SKM-1 (cell line): ENCODE data around the gene MAGI2.
"Not testable (repeated sequence)": the region's sequence is repeated elsewhere in the genome, so short reads cannot be mapped to it uniquely, and the experiment has no call there.

ENCODE experiments used
- DNase-seq: peaks from one replicate; lab custom pipeline; 2025; ENCODE audit not compliant: unreplicated experiment; lab: John Stamatoyannopoulos, UW

The MAGI2 gene

GRCh38 chr7:78329001-78329655 lies 1124.3 kb downstream of the MAGI2 start:
- no peak for DNase-seq

GRCh38 chr7:78327718-78328117 lies 1125.7 kb downstream of the MAGI2 start:
- no peak for DNase-seq

DNA sequence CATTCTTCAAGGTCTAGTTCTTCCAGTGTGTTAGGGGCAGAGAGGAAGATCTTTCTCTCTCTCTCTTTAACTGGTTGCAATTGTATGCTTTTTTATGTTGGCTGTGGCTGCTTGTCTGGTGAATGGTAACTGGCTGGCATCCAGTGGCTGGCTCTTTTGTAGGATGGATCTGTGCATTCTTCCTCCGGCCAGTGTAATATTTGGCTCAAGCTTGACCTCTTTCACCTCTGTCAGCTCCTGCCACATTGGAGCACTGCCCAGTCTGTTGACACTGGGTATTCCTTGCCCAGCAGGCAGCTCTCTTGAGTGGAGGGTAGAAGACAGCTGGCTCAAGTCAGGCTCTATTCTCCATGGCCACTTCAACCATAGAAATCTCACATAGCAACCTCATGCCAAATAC lies 1126.6 kb downstream of the MAGI2 start:
- DNase-seq = no peak

DNA sequence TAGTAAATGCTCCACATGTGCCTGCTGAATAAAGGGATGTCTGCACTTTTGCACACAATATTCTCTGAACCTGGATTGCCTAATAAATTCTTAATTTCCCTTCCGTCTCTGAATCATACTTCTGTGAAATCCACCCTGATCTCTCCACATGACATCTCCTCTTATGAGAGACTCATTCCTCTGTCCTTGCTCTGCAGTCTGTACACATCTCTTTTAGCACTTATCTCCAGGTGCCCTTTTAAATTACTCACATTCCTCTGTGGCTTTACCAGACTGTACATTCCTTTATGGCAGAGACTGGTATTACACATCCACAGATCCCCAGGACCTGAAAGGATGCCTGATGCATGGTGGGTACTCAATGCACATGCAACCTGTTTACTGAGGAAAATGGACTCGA lies 1127.3 kb downstream of the MAGI2 start:
- DNase-seq = no peak

GRCh38 chr7:78323118-78323517 lies 1130.3 kb downstream of the MAGI2 start:
- DNase-seq = no peak

GRCh38 chr7:78322231-78322630 lies 1131.2 kb downstream of the MAGI2 start:
- not testable (repeated sequence) for DNase-seq

GRCh38 chr7:78317371-78317770 lies 1136.1 kb downstream of the MAGI2 start:
- no peak for DNase-seq

DNA sequence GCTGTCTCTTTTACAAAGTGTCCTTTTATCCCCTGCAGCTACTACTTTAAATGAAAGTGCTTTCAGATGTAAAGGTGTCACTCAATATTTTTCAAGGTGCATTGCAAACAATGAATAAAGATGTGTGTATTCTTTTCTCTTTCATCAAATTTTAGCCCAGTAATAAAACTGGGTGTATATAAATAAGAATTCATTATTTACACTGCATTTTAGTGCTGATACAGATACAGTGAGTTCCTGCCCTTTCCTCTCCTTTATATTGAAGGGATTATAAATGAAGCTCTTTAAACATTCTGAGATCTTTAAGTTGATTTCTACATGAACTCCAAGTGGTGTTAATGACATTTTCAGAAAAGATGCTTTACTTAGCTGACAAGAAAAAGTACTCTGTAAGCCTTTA lies 1137.4 kb downstream of the MAGI2 start:
- no peak for DNase-seq

GRCh38 chr7:78315119-78315518 lies 1138.3 kb downstream of the MAGI2 start:
- DNase-seq = no peak

DNA sequence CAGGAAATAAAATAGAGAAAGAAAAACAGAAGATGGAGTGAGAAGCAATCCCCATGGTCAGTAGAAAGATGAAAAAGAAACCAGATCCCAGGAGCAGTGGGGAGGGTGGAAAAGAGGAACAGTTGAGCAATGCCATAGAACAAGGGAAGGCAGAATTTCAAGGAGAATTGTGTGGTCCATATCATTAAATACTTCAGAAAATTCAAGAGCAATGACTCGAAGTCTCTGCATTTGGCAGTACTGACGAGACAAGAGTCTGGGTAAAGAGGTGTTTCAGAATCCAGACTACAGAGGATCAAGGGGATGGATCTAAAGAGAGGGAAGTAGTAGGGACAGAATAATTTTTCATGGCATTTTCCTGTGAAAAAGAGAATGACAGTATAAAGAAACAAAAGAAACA lies 1142.3 kb downstream of the MAGI2 start:
- no peak for DNase-seq

DNA sequence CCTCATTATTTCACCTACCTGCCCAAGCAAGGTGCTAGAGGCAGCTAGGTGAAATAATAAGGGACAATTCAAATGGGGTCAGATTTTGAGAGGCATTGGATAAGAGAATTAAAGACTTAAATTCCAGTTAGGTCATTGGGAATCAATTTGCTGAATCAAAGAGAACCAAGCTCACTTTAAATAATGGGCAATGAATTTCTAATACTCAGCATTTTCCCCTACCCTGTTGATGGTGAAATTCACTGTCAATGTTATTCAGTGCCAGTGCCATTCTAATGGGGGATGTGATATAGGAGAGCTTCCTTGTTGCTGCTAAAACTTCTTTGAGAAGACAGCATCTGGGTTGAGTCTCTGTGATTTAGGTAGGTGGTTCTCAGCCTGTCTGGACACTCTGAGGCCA lies 1145.6 kb downstream of the MAGI2 start:
- DNase-seq = no peak

DNA sequence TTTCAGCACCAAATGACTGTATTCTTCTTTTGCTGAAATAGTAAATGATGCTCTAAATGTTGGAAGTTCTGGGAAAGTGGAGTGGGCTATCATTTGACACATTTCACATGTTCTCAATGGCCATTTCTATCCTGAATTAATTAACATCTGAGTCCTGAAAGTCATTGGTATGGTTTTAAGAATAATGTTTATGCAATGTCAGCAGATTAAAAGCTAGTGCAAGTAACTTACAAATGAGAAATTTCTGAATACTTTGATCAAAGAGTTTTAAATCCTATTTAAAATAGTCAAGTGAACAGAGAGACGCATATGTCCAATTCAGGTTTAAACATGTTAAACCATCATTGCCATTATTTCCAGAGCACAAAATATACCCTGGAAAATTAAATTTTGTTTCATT lies 1146.8 kb downstream of the MAGI2 start:
- no peak for DNase-seq

GRCh38 chr7:78301407-78301806 lies 1152.1 kb downstream of the MAGI2 start:
- DNase-seq = no peak

GRCh38 chr7:78299088-78299487 lies 1154.4 kb downstream of the MAGI2 start:
- no peak for DNase-seq

DNA sequence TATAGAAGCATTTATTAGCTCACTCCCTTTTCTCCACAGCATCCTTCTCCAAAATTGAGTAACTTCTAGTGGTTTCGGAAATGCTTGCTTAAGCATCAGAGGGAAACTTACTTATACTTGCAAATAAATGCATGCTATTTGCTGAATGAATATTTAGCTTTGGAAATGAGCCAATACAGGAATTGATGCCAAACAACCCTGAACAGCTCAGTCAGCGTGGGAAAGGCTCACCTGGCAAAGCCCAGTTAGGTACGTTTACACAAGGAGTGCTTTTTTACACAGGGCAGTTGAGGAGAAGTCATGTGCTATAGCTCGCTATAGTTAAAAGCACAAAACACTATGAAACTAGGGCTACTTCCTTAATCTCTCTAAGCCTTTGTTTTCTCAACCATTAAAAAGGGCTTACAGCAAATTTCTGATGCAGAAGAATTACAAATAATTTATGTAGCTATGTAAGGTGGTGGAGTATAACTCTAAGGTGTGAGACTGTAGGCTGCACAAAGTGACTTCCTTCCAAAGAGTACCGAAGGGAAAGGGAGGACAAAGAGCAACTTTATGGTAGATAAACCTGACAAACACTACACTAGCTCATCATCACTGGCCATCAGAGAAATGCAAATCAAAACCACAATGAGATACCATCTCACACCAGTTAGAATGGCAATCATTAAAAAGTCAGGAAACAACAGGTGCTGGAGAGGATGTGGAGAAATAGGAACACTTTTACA lies 1156.7 kb downstream of the MAGI2 start:
- no peak for DNase-seq

DNA sequence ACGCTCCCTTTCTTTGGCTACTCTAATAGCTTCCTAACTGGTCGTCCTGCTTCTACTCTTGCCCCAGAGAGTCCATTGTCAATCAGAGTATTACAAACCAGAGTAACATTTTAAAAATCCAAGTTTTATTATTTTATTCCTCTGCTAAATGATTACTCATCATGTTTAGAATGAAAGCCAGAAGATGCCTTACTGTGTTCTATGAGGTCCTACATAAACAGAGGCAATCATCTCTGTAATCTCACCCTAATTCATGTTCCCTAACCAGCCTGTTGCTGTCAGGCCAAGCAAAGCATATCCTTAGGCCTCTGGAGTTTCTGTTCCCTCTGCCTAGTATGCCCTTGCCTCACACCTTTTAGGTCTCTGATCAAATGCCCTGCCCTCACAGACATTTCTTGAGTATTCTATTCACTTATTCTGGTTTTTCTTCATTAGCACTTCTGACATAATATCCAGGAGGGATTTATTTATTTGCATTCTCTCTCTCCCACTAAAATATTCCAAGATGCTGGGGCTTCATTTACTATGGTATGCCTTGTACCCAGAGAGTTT lies 1157.3 kb downstream of the MAGI2 start:
- DNase-seq = no peak

DNA sequence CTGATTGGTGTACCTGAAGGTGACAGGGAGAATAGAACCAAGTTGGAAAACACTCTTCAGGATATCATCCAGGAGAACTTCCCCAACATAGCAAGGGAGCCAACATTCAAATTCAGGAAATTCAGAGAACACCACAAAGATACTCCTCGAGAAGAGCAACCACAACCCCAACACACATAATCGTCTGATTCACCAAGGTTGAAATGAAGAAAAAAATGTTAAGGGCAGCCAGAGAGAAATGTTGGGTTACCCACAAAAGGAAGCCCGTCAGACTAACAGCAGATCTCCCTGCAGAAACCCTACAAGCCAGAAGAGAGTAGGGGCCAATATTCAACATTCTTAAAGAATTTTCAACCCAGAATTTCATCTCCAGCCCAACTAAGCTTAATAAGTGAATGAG lies 1164.0 kb downstream of the MAGI2 start:
- not testable (repeated sequence) for DNase-seq

DNA sequence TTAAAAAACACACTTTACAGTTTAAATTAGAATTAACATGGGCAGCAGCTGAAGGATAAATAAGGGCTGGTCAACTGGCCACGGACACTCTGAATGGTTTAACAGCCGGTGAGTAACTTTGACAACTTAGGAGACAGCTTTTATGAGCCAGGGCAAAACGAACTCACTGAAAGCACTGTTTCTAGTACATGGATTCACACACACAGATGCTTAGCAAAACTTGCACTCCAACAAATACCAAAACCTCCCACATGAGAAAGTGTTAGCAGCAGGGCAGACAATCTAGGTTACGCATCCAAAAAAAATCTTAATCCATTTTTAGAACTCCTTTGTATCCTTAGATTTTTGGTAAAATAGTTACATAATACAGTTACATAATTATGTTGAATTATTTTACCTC lies 1168.5 kb downstream of the MAGI2 start:
- no peak for DNase-seq

DNA sequence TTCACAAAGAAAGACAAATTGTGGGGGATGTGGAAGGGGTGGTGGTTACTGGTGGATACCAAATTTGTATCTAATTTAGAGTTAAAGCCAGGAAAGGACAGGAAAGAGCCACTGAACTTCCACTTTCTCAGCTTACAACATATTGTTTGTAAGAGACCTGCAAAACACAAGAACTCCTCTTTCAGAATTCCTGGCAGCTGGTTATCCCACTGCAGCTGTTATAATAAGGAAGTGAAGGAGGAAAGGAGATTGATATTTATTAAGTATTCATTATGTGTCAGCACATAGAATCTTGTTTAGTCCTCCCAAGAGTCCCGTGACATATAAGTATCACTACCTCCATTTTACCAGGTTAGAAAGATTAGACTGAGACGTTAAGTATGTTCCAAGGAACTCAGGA lies 1173.2 kb downstream of the MAGI2 start:
- DNase-seq = no peak

DNA sequence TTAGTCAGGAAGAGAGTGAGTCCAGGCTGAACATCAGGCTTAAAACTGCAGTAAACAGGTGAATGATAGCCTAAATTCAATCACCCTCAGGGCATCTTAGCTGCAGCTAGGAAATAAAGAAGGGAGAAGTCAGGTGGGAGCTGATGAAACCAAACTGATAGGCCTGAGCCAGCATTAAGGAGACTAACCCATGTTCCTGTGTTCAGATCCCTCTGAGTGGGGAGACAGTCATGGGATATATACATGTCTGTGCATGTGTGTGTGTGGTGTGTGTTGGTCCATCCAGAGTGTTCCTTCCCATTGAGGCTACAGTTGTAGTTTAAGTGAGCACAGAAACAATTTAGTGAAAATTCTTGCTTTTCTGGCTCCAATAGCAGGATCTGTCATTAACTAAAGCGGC lies 1174.0 kb downstream of the MAGI2 start:
- no peak for DNase-seq

DNA sequence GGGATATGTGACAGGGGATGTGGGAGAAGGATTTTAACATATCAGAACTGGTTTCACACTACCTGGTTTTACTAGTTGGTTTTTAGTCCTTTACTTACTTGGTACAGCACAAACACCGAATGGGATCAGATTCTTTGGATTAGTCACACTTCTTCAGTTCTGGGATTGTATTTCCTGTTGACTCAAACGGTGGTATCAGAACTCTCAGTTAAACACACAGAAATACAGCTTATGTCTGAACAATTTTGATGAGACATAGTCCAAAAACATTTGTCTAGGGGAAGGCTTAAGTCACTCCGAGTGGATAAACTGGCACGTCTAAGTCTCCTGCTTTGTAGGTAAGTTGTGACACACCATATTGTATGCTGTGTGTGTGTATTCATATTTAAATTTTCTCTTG lies 1174.4 kb downstream of the MAGI2 start:
- DNase-seq = no peak

GRCh38 chr7:78267141-78267540 lies 1186.3 kb downstream of the MAGI2 start:
- DNase-seq = no peak

- DNase-seq = no peak
Measured at GRCh38 chr7:78265486-78265885, 1188.0 kb downstream of the MAGI2 start.
